Bronchial epithelial cell (primary cell): Measurements from ENCODE around the gene MCTP1. TPM values are rescaled to one million over a fixed set of nuclear protein-coding genes. Genes with fewer than 3 reads are reported as not detected.

Experiments used
- DNase-seq: peaks from one replicate; pipeline ENCODE4 v3.0.0-alpha.2; 2010; ENCODE audit warnings: low read depth
- FAIRE-seq: peaks from 2 replicates; lab custom pipeline; 2011; peaks lifted over from hg19 to GRCh38; lab: Jason Lieb, UNC
- H3K27me3 ChIP-seq: 2 replicates; pipeline ENCODE4 v1.5.1; 2011; ENCODE audit warnings: low read length; ENCODE audit not compliant: control insufficient read depth, insufficient read depth
- H3K36me3 ChIP-seq: 2 replicates; pipeline ENCODE4 v1.5.1; 2011; ENCODE audit warnings: low read length; ENCODE audit not compliant: control insufficient read depth, insufficient read depth
- H3K4me3 ChIP-seq: 2 replicates; pipeline ENCODE4 v1.5.1; 2011; ENCODE audit warnings: mild to moderate bottlenecking, low read depth, low read length, control low read depth
- CTCF ChIP-seq: IDR thresholded peaks from 2 replicates; pipeline ENCODE4 v1.5.1; 2011; ENCODE audit warnings: mild to moderate bottlenecking, moderate library complexity, low read length, control low read depth, inconsistent platforms; ENCODE audit not compliant: insufficient read depth, severe bottlenecking
- total RNA-seq: library from RNA; depleted of rRNA; stranded (reverse); fragments of >200 nt; gene quantifications from 2 replicates; pipeline ENCODE4 v1.2.1, GENCODE V29; 2014

Gene MCTP1
- total RNA-seq, 1 donor from 2014 or later, result 17.9 TPM

GRCh38 chr5:95222836-95223235 is 62.1 kb downstream of the MCTP1 start:
- TF ChIP-seq CTCF, result no peak
- H3K36me3 ChIP-seq, result no peaks in the 10 kb centered on the region
- FAIRE-seq, result no peak
- DNase-seq, result no peak
- H3K4me3 ChIP-seq, result no peak overlapping the region
- no peaks in the 10 kb centered on the region for H3K27me3 ChIP-seq

DNA sequence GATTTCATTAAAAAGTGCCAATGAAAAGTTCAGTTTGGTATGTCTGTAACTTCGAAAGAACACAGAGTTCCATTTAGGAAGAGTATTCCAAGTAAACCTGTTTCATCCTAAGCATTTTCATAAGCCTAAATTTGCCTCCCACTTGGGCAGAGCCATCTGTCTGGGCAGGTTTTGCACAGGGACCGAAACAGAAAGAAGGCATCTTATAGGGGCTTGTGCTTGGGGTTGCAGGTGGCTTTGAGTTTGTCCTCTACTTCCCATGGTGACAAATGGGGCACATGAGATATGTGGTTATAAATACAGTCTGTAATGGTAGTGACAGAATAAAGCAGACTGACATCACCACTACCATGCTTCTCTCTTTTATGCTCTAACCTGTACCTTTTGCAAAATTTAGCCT is 63.7 kb downstream of the MCTP1 start:
- DNase-seq (no peak), FAIRE-seq (no peak)
- H3K27me3 ChIP-seq, result no peaks in the 10 kb centered on the region
- TF ChIP-seq CTCF, result no peak
- H3K36me3 ChIP-seq, result no peaks in the 10 kb centered on the region
- H3K4me3 ChIP-seq, result no peak overlapping the region

- DNase-seq, result no peak
- TF ChIP-seq CTCF, result no peak
- Histone ChIP-seq H3K36me3 (no peaks in the 10 kb centered on the region), H3K27me3 (no peaks in the 10 kb centered on the region), H3K4me3 (no peak overlapping the region)
- no peak for FAIRE-seq
Measured at GRCh38 chr5:95220381-95220780, 64.5 kb downstream of the MCTP1 start.

DNA sequence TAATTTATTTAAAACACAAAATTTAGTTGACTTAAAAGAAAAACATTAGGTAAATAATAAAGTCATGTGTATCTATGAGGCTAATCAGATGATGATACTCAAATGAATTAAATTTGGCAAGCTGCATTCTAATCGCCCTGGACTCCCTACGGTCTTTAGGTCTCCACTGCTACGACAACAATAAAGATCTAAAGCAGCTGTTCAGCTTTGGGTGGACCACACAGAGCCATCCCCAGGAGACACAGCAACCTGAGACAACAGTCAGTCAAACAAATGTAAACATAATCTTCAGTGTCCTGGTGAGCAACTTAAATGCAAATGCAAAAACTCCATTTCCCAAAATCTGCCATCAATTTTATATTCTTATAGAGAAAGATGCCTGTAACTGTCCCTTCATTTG is 65.5 kb downstream of the MCTP1 start:
- Histone ChIP-seq H3K27me3 (no peaks in the 10 kb centered on the region), H3K36me3 (no peaks in the 10 kb centered on the region), H3K4me3 (no peak overlapping the region)
- TF ChIP-seq CTCF, result no peak
- FAIRE-seq (no peak), DNase-seq (no peak)

DNA sequence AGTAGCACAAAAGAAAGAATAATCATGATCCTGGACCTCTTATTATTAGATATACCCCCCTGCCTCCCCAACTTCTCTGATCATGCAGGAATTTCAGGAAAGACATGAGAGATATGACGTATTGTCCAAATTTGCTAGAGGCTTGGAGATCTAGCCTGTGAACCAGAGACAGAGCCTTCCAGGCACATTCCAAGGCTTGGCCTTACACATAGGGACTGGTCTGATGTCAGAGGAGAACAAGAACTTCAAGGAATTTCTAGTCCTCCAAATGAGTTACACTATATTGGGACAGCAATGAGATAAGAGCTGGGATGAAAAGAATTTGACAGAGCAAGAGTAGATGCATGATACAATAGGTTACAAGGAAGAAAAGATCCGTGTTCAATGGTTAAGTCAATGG is 67.0 kb downstream of the MCTP1 start:
- no peak for TF ChIP-seq CTCF
- FAIRE-seq (no peak), DNase-seq (no peak)
- Histone ChIP-seq H3K27me3 (no peaks in the 10 kb centered on the region), H3K36me3 (no peaks in the 10 kb centered on the region), H3K4me3 (no peak overlapping the region)

DNA sequence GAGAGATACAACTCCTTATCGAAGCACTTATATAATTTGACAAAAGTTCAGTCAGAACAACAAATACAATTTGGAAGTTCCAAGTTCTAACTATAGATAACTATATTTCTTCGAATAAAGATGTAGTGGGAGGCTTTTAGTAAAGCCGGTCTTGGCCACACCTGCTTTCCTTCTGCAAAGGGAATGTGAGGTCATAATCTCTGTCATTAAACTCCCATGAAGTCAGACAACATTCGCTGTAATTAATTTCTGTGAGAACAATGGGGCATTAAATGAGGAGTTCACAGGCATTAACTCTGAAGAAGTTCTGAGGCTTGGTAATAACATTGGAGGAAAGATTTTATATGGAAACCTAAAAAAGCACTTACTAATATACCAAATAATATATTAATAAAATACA is 67.5 kb downstream of the MCTP1 start:
- FAIRE-seq, result no peak
- Histone ChIP-seq H3K4me3 (no peak overlapping the region), H3K36me3 (no peaks in the 10 kb centered on the region), H3K27me3 (no peaks in the 10 kb centered on the region)
- TF ChIP-seq CTCF, result no peak
- DNase-seq, result no peak
